A673 (cell line): ENCODE measurements around the gene LNP1.
"Not testable (repeated sequence)": the region's sequence is repeated elsewhere in the genome, so short reads cannot be mapped to it uniquely, and the experiment has no call there.

Source experiments
- EZH2 ChIP-seq: fragments of 200-600 bp; sonication (generic); IDR thresholded peaks from 2 replicates; pipeline ENCODE4 v1.6.1; 2017; ENCODE audit warnings: borderline replicate concordance, low read depth, mild to moderate bottlenecking, mixed read lengths, antibody characterized with exemption, low read length; ENCODE audit not compliant: poor library complexity, severe bottlenecking
- TF ChIP-seq, protein P1 (sequence below): fragments of 300-800, 200-600 bp; sonication (generic); conservative IDR thresholded peaks from 2 replicates; pipeline ENCODE4 v1.5.1; 2017; ENCODE audit warnings: low read depth, mild to moderate bottlenecking, antibody characterized with exemption, low read length, moderate library complexity, mixed read lengths

DNA sequence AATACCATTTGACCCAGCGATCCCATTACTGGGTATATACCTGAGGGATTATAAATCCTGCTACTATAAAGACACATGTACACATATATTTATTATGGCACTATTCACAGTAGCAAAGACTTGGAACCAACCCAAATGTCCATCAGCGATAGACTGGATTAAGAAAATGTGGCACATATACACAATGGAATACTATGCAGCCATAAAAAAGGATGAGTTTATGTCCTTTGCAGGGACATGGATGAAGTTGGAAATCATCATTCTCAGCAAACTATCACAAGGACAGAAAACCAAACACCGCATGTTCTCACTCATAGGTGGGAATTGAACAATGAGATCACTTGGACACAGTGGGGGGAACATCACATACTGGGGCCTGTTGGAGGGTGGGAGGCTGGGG lies 45.7 kb downstream of the LNP1 start:
- TF ChIP-seq, protein P1, sequence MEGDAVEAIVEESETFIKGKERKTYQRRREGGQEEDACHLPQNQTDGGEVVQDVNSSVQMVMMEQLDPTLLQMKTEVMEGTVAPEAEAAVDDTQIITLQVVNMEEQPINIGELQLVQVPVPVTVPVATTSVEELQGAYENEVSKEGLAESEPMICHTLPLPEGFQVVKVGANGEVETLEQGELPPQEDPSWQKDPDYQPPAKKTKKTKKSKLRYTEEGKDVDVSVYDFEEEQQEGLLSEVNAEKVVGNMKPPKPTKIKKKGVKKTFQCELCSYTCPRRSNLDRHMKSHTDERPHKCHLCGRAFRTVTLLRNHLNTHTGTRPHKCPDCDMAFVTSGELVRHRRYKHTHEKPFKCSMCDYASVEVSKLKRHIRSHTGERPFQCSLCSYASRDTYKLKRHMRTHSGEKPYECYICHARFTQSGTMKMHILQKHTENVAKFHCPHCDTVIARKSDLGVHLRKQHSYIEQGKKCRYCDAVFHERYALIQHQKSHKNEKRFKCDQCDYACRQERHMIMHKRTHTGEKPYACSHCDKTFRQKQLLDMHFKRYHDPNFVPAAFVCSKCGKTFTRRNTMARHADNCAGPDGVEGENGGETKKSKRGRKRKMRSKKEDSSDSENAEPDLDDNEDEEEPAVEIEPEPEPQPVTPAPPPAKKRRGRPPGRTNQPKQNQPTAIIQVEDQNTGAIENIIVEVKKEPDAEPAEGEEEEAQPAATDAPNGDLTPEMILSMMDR, result not testable (repeated sequence)
- TF ChIP-seq EZH2, result not testable (repeated sequence)
